ENCODE results near the gene NFE2L1. TPM values are rescaled to one million over a fixed set of nuclear protein-coding genes. Genes with fewer than 3 reads are reported as not detected.
A peak's percentile ranks its signal among the peaks of the same experiment; 100 is the strongest.

The NFE2L1 gene
- total and polyA plus RNA-seq, 2 experiments from 2014 or later: 28.0 to 66.4 TPM

DNA sequence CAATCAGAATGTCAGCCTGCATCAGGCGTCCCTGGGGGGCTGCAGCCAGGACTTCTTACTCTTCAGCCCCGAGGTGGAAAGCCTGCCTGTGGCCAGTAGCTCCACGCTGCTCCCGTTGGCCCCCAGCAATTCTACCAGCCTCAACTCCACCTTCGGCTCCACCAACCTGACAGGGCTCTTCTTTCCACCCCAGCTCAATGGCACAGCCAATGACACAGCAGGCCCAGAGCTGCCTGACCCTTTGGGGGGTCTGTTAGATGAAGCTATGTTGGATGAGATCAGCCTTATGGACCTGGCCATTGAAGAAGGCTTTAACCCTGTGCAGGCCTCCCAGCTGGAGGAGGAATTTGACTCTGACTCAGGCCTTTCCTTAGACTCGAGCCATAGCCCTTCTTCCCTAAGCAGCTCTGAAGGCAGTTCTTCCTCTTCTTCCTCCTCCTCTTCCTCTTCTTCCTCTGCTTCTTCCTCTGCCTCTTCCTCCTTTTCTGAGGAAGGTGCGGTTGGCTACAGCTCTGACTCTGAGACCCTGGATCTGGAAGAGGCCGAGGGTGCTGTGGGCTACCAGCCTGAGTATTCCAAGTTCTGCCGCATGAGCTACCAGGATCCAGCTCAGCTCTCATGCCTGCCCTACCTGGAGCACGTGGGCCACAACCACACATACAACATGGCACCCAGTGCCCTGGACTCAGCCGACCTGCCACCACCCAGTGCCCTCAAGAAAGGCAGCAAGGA lies 10.4 kb downstream of the NFE2L1 start:
- Histone ChIP-seq H3K4me3 (no peak overlapping the region), H3K27ac (no peak overlapping the region), H3K9me3 (ENCODE audit: low read depth) (no peaks in the 10 kb centered on the region), H3K4me1 (ENCODE audit: insufficient read depth) (peaks cover 28% of the 10 kb centered on the region), H3F3A (ENCODE audit: insufficient read depth) (peaks cover 24% of the 10 kb centered on the region), H3K27me3 (replicated peaks; ENCODE audit: insufficient read depth) (no peaks in the 10 kb centered on the region), H3K79me2 (ENCODE audit: insufficient read depth) (peaks cover 62% of the 10 kb centered on the region), H3K36me3 (ENCODE audit: low read depth) (peaks cover 29% of the 10 kb centered on the region), H3K4me2 (ENCODE audit: unreplicated experiment) (no peak overlapping the region), H3K9me2 (ENCODE audit: insufficient read depth) (no peaks in the 10 kb centered on the region), H3K9ac (no peak overlapping the region), H2AFZ (no peak overlapping the region), H4K20me1 (ENCODE audit: insufficient read depth) (no peaks in the 10 kb centered on the region)
- in situ Hi-C loops (cut with MboI): no loop called here
- TF ChIP-seq EZH2 (IDR thresholded peaks at IDR 0.05; ENCODE audit: insufficient read depth, poor library complexity, severe bottlenecking): no peak
- no peak for TF ChIP-seq EZH2phosphoT487 (IDR thresholded peaks at IDR 0.05; ENCODE audit: insufficient read depth, low read depth)
- 72 to 77% methylated on average over 11 of the region's 11 CpGs for WGBS, 2 experiments (ENCODE audit: low coverage in 1 of 2, low lambda C conversion rate in 2 of 2, missing lambda C conversion rate in 2 of 2)
- no peak for DNase-seq

DNA sequence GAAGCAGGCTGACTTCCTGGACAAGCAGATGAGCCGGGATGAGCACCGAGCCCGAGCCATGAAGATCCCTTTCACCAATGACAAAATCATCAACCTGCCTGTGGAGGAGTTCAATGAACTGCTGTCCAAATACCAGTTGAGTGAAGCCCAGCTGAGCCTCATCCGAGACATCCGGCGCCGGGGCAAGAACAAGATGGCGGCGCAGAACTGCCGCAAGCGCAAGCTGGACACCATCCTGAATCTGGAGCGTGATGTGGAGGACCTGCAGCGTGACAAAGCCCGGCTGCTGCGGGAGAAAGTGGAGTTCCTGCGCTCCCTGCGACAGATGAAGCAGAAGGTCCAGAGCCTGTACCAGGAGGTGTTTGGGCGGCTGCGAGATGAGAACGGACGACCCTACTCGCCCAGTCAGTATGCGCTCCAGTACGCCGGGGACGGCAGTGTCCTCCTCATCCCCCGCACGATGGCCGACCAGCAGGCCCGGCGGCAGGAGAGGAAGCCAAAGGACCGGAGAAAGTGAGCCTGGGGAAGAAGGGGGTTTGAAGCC lies 11.0 kb downstream of the NFE2L1 start:
- H2AFZ ChIP-seq: no peak overlapping the region
- H3K27ac ChIP-seq: no peak overlapping the region
- H3K9me3 ChIP-seq (ENCODE audit: low read depth): no peaks in the 10 kb centered on the region
- H3K4me1 ChIP-seq (ENCODE audit: insufficient read depth): peaks cover 22% of the 10 kb centered on the region
- peaks cover 56% of the 10 kb centered on the region for H3K79me2 ChIP-seq (ENCODE audit: insufficient read depth)
- H3K36me3 ChIP-seq (ENCODE audit: low read depth): peaks cover 29% of the 10 kb centered on the region
- no peak overlapping the region for H3K4me2 ChIP-seq (ENCODE audit: unreplicated experiment)
- H3K9ac ChIP-seq: no peak overlapping the region
- WGBS, 2 experiments (ENCODE audit: low coverage in 1 of 2, low lambda C conversion rate in 2 of 2, missing lambda C conversion rate in 2 of 2): 94 to 95% methylated on average over 19 to 32 of the region's 32 CpGs
- no peak for DNase-seq
- H3K27me3 ChIP-seq (replicated peaks; ENCODE audit: insufficient read depth): no peaks in the 10 kb centered on the region
- TF ChIP-seq EZH2phosphoT487 (IDR thresholded peaks at IDR 0.05; ENCODE audit: insufficient read depth, low read depth) (no peak), EZH2 (IDR thresholded peaks at IDR 0.05; ENCODE audit: insufficient read depth, poor library complexity, severe bottlenecking) (no peak)
- no peaks in the 10 kb centered on the region for H3K9me2 ChIP-seq (ENCODE audit: insufficient read depth)
- no peaks in the 10 kb centered on the region for H4K20me1 ChIP-seq (ENCODE audit: insufficient read depth)
- in situ Hi-C loops (cut with MboI): no loop called here
- peaks cover 19% of the 10 kb centered on the region for H3F3A ChIP-seq (ENCODE audit: insufficient read depth)
- no peak overlapping the region for H3K4me3 ChIP-seq

DNA sequence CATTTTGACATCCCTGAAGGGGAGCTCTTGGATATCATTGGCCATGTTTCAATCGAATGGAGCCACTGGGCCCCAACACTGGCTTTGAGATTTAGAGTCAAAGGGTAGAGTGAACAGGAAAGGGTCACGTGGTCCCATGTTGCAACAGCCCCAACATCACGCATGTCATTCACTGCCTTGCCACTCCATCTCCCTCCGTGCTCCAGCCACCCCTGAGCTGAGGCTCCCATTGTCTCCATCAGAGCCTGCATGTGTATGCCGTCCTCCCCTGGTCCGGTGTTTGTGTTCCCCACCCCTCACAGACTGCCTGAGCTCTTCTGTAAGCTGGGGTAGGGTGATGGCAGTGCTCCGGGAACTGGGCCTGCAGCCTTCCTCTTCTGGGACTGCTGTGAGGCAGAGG lies 12.1 kb downstream of the NFE2L1 start:
- 0 out of 2 replicates have a peak overlapping the region, but pooled peaks have one; percentile 3 for H3K9ac ChIP-seq
- no peaks in the 10 kb centered on the region for H4K20me1 ChIP-seq (ENCODE audit: insufficient read depth)
- H3K4me3 ChIP-seq: no peak overlapping the region
- 62 to 67% methylated on average over 7 of the region's 7 CpGs for WGBS, 2 experiments (ENCODE audit: low coverage in 1 of 2, low lambda C conversion rate in 2 of 2, missing lambda C conversion rate in 2 of 2)
- no peak for DNase-seq
- H3K36me3 ChIP-seq (ENCODE audit: low read depth): peaks cover 29% of the 10 kb centered on the region
- peaks cover 15% of the 10 kb centered on the region for H3K4me1 ChIP-seq (ENCODE audit: insufficient read depth)
- H3K9me3 ChIP-seq (ENCODE audit: low read depth): no peaks in the 10 kb centered on the region
- no peaks in the 10 kb centered on the region for H3K27me3 ChIP-seq (replicated peaks; ENCODE audit: insufficient read depth)
- no peak overlapping the region for H2AFZ ChIP-seq
- peaks cover 46% of the 10 kb centered on the region for H3K79me2 ChIP-seq (ENCODE audit: insufficient read depth)
- H3K9me2 ChIP-seq (ENCODE audit: insufficient read depth): no peaks in the 10 kb centered on the region
- in situ Hi-C loops (cut with MboI): no loop called here
- TF ChIP-seq EZH2phosphoT487 (IDR thresholded peaks at IDR 0.05; ENCODE audit: insufficient read depth, low read depth) (no peak), EZH2 (IDR thresholded peaks at IDR 0.05; ENCODE audit: insufficient read depth, poor library complexity, severe bottlenecking) (no peak)
- peak overlapping the region; percentile 28; the same call in 1 of the 2 replicates for H3K27ac ChIP-seq
- peaks cover 28% of the 10 kb centered on the region for H3F3A ChIP-seq (ENCODE audit: insufficient read depth)
- no peak overlapping the region for H3K4me2 ChIP-seq (ENCODE audit: unreplicated experiment)

DNA sequence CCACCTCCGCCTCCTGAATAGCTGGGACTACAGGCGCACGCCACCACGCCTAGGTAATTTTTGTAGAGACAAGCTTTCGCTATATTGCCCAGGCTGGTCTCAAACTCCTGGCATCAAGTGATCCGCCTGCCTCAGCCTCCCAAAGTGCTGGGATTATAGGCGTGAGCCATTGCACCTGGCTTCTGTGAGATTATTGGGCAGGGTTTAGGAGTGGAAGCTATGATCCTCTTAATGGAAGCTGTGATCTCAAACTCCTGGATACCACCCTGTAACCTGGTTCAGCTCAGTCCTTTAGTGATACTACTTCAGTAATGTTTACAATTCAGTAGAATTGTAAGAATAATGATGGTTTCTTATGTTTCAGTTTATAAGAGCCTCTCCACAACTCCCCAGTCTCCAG lies 14.1 kb downstream of the NFE2L1 start:
- H3K27me3 ChIP-seq (replicated peaks; ENCODE audit: insufficient read depth): no peaks in the 10 kb centered on the region
- no peaks in the 10 kb centered on the region for H3K9me2 ChIP-seq (ENCODE audit: insufficient read depth)
- H4K20me1 ChIP-seq (ENCODE audit: insufficient read depth): no peaks in the 10 kb centered on the region
- H3K79me2 ChIP-seq (ENCODE audit: insufficient read depth): peaks cover 33% of the 10 kb centered on the region
- H3F3A ChIP-seq (ENCODE audit: insufficient read depth): peaks cover 44% of the 10 kb centered on the region
- no peak overlapping the region for H3K4me3 ChIP-seq
- peaks cover 40% of the 10 kb centered on the region for H3K36me3 ChIP-seq (ENCODE audit: low read depth)
- peaks cover 19% of the 10 kb centered on the region for H3K4me1 ChIP-seq (ENCODE audit: insufficient read depth)
- H3K9me3 ChIP-seq (ENCODE audit: low read depth): no peaks in the 10 kb centered on the region
- in situ Hi-C loops (cut with MboI): no loop called here
- no peak overlapping the region for H3K9ac ChIP-seq
- TF ChIP-seq EZH2 (IDR thresholded peaks at IDR 0.05; ENCODE audit: insufficient read depth, poor library complexity, severe bottlenecking) (no peak), EZH2phosphoT487 (IDR thresholded peaks at IDR 0.05; ENCODE audit: insufficient read depth, low read depth) (no peak)
- 97 to 99% methylated on average over 7 of the region's 7 CpGs for WGBS, 2 experiments (ENCODE audit: low coverage in 1 of 2, low lambda C conversion rate in 2 of 2, missing lambda C conversion rate in 2 of 2)
- DNase-seq: no peak
- no peak overlapping the region for H3K4me2 ChIP-seq (ENCODE audit: unreplicated experiment)
- no peak overlapping the region for H2AFZ ChIP-seq
- H3K27ac ChIP-seq: no peak overlapping the region; the same call in 1 of the 2 replicates
